SK-N-SH treated with all-trans-retinoic acid at 6 μM for 48 hours (cell line): Measurements from ENCODE around the gene ZNF444.

Experiments
- ATAC-seq: fragments of 200-7000 bp; cut with Tn5 transposase; 3 replicates; pipeline ENCODE4 v1.9.1; 2020; ENCODE audit warnings: mild to moderate bottlenecking, moderate library complexity
- ARNTL ChIP-seq: fragments of 450-650 bp; formaldehyde crosslinking; IDR thresholded peaks from 2 replicates; pipeline ENCODE4 v1.5.0; 2020; ENCODE audit warnings: low read depth, mild to moderate bottlenecking, moderate library complexity, borderline replicate concordance
- BACH2 ChIP-seq: fragments of 250-450 bp; sonication (Bioruptor Pico); IDR thresholded peaks from 2 replicates; pipeline ENCODE4 v1.9.0; 2021; ENCODE audit warnings: mild to moderate bottlenecking, borderline replicate concordance
- CREB5 ChIP-seq: fragments of 250-450 bp; sonication (Bioruptor Pico); IDR thresholded peaks from 2 replicates; pipeline ENCODE4 v1.5.1; 2020; ENCODE audit warnings: low read depth, mild to moderate bottlenecking, moderate library complexity
- CSDC2 ChIP-seq: fragments of 250-450 bp; sonication (Bioruptor Pico); IDR thresholded peaks from 2 replicates; pipeline ENCODE4 v1.5.0; 2020; ENCODE audit warnings: mild to moderate bottlenecking, moderate library complexity
- CSRNP3 ChIP-seq: fragments of 250-450 bp; sonication (Bioruptor Pico); IDR thresholded peaks from 2 replicates; pipeline ENCODE4 v1.5.1; 2021; ENCODE audit warnings: mild to moderate bottlenecking, moderate library complexity
- ESRRG ChIP-seq: fragments of 250-450 bp; sonication (Bioruptor Pico); IDR thresholded peaks from 2 replicates; pipeline ENCODE4 v1.6.1; 2021; ENCODE audit warnings: mild to moderate bottlenecking
- GLIS3 ChIP-seq: fragments of 250-450 bp; sonication (Bioruptor Pico); IDR thresholded peaks from 2 replicates; pipeline ENCODE4 v1.5.0; 2020; ENCODE audit warnings: mild to moderate bottlenecking, moderate library complexity
- ISL1 ChIP-seq: fragments of 250-450 bp; sonication (Bioruptor Pico); IDR thresholded peaks from 2 replicates; pipeline ENCODE4 v2.1.2; 2022; ENCODE audit warnings: mild to moderate bottlenecking, moderate library complexity
- OSR1 ChIP-seq: fragments of 250-450 bp; sonication (Bioruptor Pico); IDR thresholded peaks from 2 replicates; pipeline ENCODE4 v1.8.0; 2022; ENCODE audit warnings: moderate library complexity, mild to moderate bottlenecking, inconsistent platforms
- PATZ1 ChIP-seq: fragments of 250-450 bp; sonication (Bioruptor Pico); IDR thresholded peaks from 2 replicates; pipeline ENCODE4 v1.8.0; 2020; ENCODE audit warnings: mild to moderate bottlenecking, moderate library complexity, borderline replicate concordance
- POU6F1 ChIP-seq: fragments of 250-450 bp; sonication (Bioruptor Pico); IDR thresholded peaks from 2 replicates; pipeline ENCODE4 v1.8.0; 2021; ENCODE audit warnings: low read depth, mild to moderate bottlenecking, moderate library complexity, borderline replicate concordance
- PPARA ChIP-seq: fragments of 250-450 bp; sonication (Bioruptor Pico); IDR thresholded peaks from 2 replicates; pipeline ENCODE4 v1.5.0; 2020; ENCODE audit warnings: mild to moderate bottlenecking, borderline replicate concordance
- RARB ChIP-seq: fragments of 250-450 bp; sonication (Bioruptor Pico); IDR thresholded peaks from 2 replicates; pipeline ENCODE4 v1.8.0; 2021; ENCODE audit warnings: mild to moderate bottlenecking, moderate library complexity
- SNAI2 ChIP-seq: fragments of 250-450 bp; sonication (Bioruptor Pico); IDR thresholded peaks from 2 replicates; pipeline ENCODE4 v1.5.0; 2020; ENCODE audit warnings: mild to moderate bottlenecking, moderate library complexity
- TCF4 ChIP-seq: fragments of 250-450 bp; sonication (Bioruptor Pico); IDR thresholded peaks from 2 replicates; pipeline ENCODE4 v1.8.0; 2021; ENCODE audit warnings: mild to moderate bottlenecking, moderate library complexity, borderline replicate concordance
- TOX ChIP-seq: fragments of 250-450 bp; sonication (Bioruptor Pico); IDR thresholded peaks from 2 replicates; pipeline ENCODE4 v1.8.0; 2021; ENCODE audit warnings: mild to moderate bottlenecking, moderate library complexity, borderline replicate concordance
- ZC3H10 ChIP-seq: fragments of 250-450 bp; sonication (Bioruptor Pico); IDR thresholded peaks from 2 replicates; pipeline ENCODE4 v1.5.1; 2021; ENCODE audit warnings: mild to moderate bottlenecking, moderate library complexity
- ZFP3 ChIP-seq: fragments of 250-450 bp; sonication (Bioruptor Pico); IDR thresholded peaks from 2 replicates; pipeline ENCODE4 v1.5.0; 2020; ENCODE audit warnings: mild to moderate bottlenecking, moderate library complexity
- ZFP30 ChIP-seq: fragments of 450-650 bp; formaldehyde crosslinking; IDR thresholded peaks from 2 replicates; pipeline ENCODE4 v1.5.0; 2022; ENCODE audit warnings: mild to moderate bottlenecking, moderate library complexity
- ZNF565 ChIP-seq: fragments of 450-650 bp; formaldehyde crosslinking; conservative IDR thresholded peaks from 2 replicates; pipeline ENCODE4 v1.5.0; 2020; ENCODE audit warnings: low read depth, mild to moderate bottlenecking, moderate library complexity
- ZNF70 ChIP-seq: fragments of 450-650 bp; formaldehyde crosslinking; IDR thresholded peaks from 2 replicates; pipeline ENCODE4 v1.5.0; 2020; ENCODE audit warnings: mild to moderate bottlenecking, moderate library complexity
- ZNF8 ChIP-seq: fragments of 450-650 bp; formaldehyde crosslinking; IDR thresholded peaks from 2 replicates; pipeline ENCODE4 v1.5.0; 2020; ENCODE audit warnings: mild to moderate bottlenecking, moderate library complexity

The ZNF444 gene

GRCh38 chr19:56106993-56107392, 34.1 kb upstream of the ZNF444 start:
- TF ChIP-seq GLIS3 (no peak), ZC3H10 (CRISPR knock-in tag) (no peak), SNAI2 (CRISPR knock-in tag) (no peak), OSR1 (CRISPR knock-in tag) (no peak), ZNF8 (CRISPR knock-in tag) (no peak), TCF4 (CRISPR knock-in tag) (no peak), PPARA (CRISPR knock-in tag) (no peak), ARNTL (CRISPR knock-in tag) (no peak), ZNF565 (CRISPR knock-in tag) (no peak), ESRRG (CRISPR knock-in tag) (no peak), BACH2 (CRISPR knock-in tag) (no peak), CSRNP3 (CRISPR knock-in tag) (no peak), CSDC2 (CRISPR knock-in tag) (no peak), ISL1 (CRISPR knock-in tag) (no peak), POU6F1 (no peak)
- no peak for ATAC-seq

GRCh38 chr19:56107626-56108351, 33.3 kb upstream of the ZNF444 start:
- no peak for ATAC-seq
- TF ChIP-seq CREB5 (CRISPR knock-in tag) (no peak), ARNTL (CRISPR knock-in tag) (no peak), ZC3H10 (CRISPR knock-in tag) (no peak), ZFP3 (no peak), POU6F1 (no peak), CSRNP3 (CRISPR knock-in tag) (no peak), ZFP30 (no peak), ISL1 (CRISPR knock-in tag) (no peak), CSDC2 (CRISPR knock-in tag) (no peak), BACH2 (CRISPR knock-in tag) (no peak), SNAI2 (CRISPR knock-in tag) (no peak), RARB (CRISPR knock-in tag) (no peak), ZNF8 (CRISPR knock-in tag) (no peak), ESRRG (CRISPR knock-in tag) (no peak), GLIS3 (no peak), TOX (CRISPR knock-in tag) (no peak), TCF4 (CRISPR knock-in tag) (no peak)

- ATAC-seq: no peak
- TF ChIP-seq TOX (CRISPR knock-in tag) (no peak), POU6F1 (no peak), PATZ1 (CRISPR knock-in tag) (no peak), RARB (CRISPR knock-in tag) (no peak), ZNF70 (no peak), ZNF8 (CRISPR knock-in tag) (no peak), ISL1 (CRISPR knock-in tag) (no peak), PPARA (CRISPR knock-in tag) (no peak), CSDC2 (CRISPR knock-in tag) (no peak), CREB5 (CRISPR knock-in tag) (no peak), OSR1 (CRISPR knock-in tag) (no peak)
Observed at GRCh38 chr19:56108447-56109195, 32.5 kb upstream of the ZNF444 start.
